ENCODE results near the gene ANKRD36.
"Not testable (repeated sequence)": the region's sequence is repeated elsewhere in the genome, so short reads cannot be mapped to it uniquely, and the experiment has no call there.

Gene ANKRD36

GRCh38 chr2:97267411-97268074, 154.6 kb downstream of the ANKRD36 start:
- Histone ChIP-seq H3K36me3 (no peaks in the 10 kb centered on the region), H3K4me1 (no peaks in the 10 kb centered on the region), H3K9me3 (no peaks in the 10 kb centered on the region), H3K4me3 (ENCODE audit: low read depth, low read length) (no peak overlapping the region), H3K27me3 (no peaks in the 10 kb centered on the region)
- no peak for TF ChIP-seq CTCF (IDR thresholded peaks at IDR 0.05; ENCODE audit: low read depth, low read length)
- peak; percentile 1 for DNase-seq

GRCh38 chr2:97268075-97268591, 155.2 kb downstream of the ANKRD36 start:
- not testable (repeated sequence) for DNase-seq; H3K4me3 ChIP-seq (ENCODE audit: low read depth, low read length); H3K27me3 ChIP-seq

DNA sequence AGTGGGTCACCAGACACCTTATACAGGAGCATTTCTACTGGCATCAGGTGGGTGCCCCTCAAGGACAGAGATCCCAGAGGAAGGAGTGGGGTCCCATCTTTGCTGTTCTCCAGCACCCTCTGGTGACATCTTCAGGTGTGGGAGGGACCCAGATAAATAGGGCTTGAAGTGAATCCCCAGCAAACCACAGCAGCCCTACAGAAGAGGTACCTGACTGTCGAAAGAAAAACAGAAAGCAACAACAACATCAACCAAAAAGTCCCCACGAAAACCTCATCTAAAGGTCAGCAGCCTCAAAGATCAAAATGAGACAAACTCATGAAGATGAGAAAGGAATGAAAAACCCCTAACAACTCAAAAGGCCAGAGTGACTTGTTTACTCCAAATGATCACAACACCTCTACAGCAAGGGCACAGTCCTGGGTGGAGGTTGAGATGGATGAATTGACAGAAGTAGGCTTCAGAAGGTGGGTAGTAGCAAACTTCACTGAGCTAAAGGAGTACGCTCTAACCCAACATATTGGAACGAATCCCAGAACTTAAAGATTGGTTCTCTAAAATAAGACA, 163.4 kb downstream of the ANKRD36 start:
- H3K4me3 ChIP-seq (ENCODE audit: low read depth, low read length); H3K9me3 ChIP-seq; H3K36me3 ChIP-seq; H3K4me1 ChIP-seq; DNase-seq; H3K27me3 ChIP-seq: not testable (repeated sequence)

More at GRCh38 chr2:97268075-97268591, 155.2 kb downstream of the ANKRD36 start:
- not testable (repeated sequence) for H3K36me3 ChIP-seq, H3K9me3 ChIP-seq, H3K4me1 ChIP-seq

DNA sequence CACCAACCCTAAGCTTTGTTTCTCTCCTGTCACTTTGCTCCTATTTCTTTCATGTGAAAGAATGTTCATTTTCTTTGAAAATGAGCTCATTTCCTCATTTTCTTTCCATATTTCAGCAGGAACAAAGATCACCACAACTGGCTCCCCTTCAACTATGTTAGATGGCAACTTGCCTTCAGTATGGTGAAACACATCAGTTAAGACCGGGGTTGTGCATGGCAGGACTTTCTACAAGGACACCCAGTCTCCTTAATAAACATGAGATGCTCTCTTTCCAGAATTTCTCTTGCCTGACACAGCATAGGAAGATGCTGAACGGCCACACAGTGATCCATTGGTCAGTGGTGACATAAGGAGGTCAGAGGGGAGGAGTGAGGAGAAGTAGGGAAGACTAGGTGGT, 172.2 kb downstream of the ANKRD36 start:
- H3K9me3 ChIP-seq; DNase-seq; H3K4me3 ChIP-seq (ENCODE audit: low read depth, low read length): not testable (repeated sequence)

GRCh38 chr2:97293687-97294086, 180.7 kb downstream of the ANKRD36 start:
- H3K36me3 ChIP-seq; H3K4me3 ChIP-seq (ENCODE audit: low read depth, low read length); H3K9me3 ChIP-seq; H3K27me3 ChIP-seq; DNase-seq; H3K4me1 ChIP-seq: not testable (repeated sequence)

More for the DNA sequence above, 172.2 kb downstream of the ANKRD36 start:
- not testable (repeated sequence) for H3K36me3 ChIP-seq, H3K27me3 ChIP-seq, H3K4me1 ChIP-seq
